ENCODE results near the gene MBD3L3.
"Not testable (repeated sequence)": the region's sequence is repeated elsewhere in the genome, so short reads cannot be mapped to it uniquely, and the experiment has no call there.

GRCh38 chr19:7028790-7029189 lies 29.7 kb downstream of the MBD3L3 start:
- TF ChIP-seq CTCF (IDR thresholded peaks at IDR 0.05; ENCODE audit: low read depth, low read length, poor library complexity, severe bottlenecking); EZH2phosphoT487 (IDR thresholded peaks at IDR 0.05; ENCODE audit: borderline replicate concordance, low read length): not testable (repeated sequence)

Data from DOHH2 (cell line).